Testis (tissue), 3 donors: Measurements from ENCODE around the gene HORMAD2. TPM values are rescaled to one million over a fixed set of nuclear protein-coding genes. Genes with fewer than 3 reads are reported as not detected.

Source experiments
- DNase-seq: peaks from one replicate; pipeline ENCODE4 v3.0.0-alpha.2; 2019
- H3K27ac ChIP-seq, 2 donors: fragments of 200-600 bp; sonication (generic); one replicate each; pipeline ENCODE4 v1.5.1; 2019
- H3K27me3 ChIP-seq: fragments of 200-600 bp; sonication (generic); one replicate; pipeline ENCODE4 v1.5.1; 2019
- H3K36me3 ChIP-seq: fragments of 200-600 bp; sonication (generic); one replicate; pipeline ENCODE4 v1.5.1; 2017; ENCODE audit warnings: low read depth; ENCODE audit errors: missing control alignments
- H3K4me1 ChIP-seq: fragments of 200-600 bp; sonication (generic); one replicate; pipeline ENCODE4 v1.5.1; 2019
- H3K4me3 ChIP-seq, 2 donors: fragments of 200-600 bp; sonication (generic); one replicate each; pipeline ENCODE4 v1.5.1; 2017 to 2019
- H3K9me3 ChIP-seq: fragments of 200-600 bp; sonication (generic); one replicate; pipeline ENCODE4 v1.5.1; 2017
- POLR2A ChIP-seq: fragments of 450-650 bp; IDR thresholded peaks from one replicate; pipeline ENCODE4 v1.6.1; 2017; ENCODE audit warnings: antibody characterized with exemption, mild to moderate bottlenecking, moderate library complexity
- WGBS, 2 donors: methylation state at CpG; one replicate each; pipeline ENCODE4 v1.1.5; 2018; 5-methylcytosine and 5-hydroxymethylcytosine counted together
- intact Hi-C: fragments of 100-400 bp; cut with DNase I; formaldehyde crosslinking; loops from one replicate; pipeline ENCODE4 v1.15.1; 2023; ENCODE audit warnings: low total_unique reads
- polyA plus RNA-seq: library from polyadenylated mRNA; stranded (reverse); fragments of 350-450 nt; fragmentation: Illumina TruSeq; extraction: RNeasy Lipid Tissue Mini Kit (QIAGEN cat#74804); gene quantifications from one replicate; pipeline ENCODE4 v1.2.3, GENCODE V29; 2014; ENCODE audit warnings: low read depth, low replicate concordance; ENCODE audit not compliant: insufficient read depth
- total RNA-seq, 2 donors: library from RNA; depleted of rRNA; stranded (reverse); fragments of >200 nt; gene quantifications; one replicate each; pipeline ENCODE4 v1.2.3, GENCODE V29; 2016
- TF ChIP-seq, protein P1 (sequence below), 3 experiments: fragments of 450-650 bp in 2 of 3; fragments of 200-600 bp in 1 of 3; sonication (generic) in 1 of 3; IDR thresholded peaks; one replicate each; pipeline ENCODE4 v1.5.1; 2016 to 2019; ENCODE audit warnings: antibody characterized with exemption in 3 of 3, mild to moderate bottlenecking in 2 of 3, moderate library complexity in 1 of 3

HORMAD2 gene
- total and polyA plus RNA-seq, 3 donors from 2014 or later: 14.7 to 45.2 (median 24.2) TPM

DNA sequence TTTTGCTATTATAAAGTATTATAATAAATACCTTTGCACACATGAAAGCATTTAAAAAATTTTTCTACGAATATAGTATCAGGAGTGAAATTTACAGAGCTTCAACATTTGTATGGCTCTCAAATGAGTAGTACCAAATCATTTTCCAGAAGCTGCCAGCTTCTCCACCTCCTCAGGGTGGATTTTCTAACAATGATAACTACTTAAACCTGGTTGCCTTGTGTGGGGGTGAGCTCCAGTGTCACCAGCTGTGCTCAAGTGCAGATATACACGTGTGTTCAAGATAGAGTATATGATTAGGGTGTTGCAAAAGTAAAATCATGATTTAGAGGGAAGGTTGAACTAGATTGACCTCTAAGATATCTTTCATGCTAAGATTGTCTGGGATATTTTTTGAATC lies 48.2 kb downstream of the HORMAD2 start:
- no peaks in the 10 kb centered on the region for H3K36me3 ChIP-seq
- 58 to 74% methylated on average over 2 of the region's 2 CpGs for WGBS, 2 donors
- TF ChIP-seq POLR2A: no peak
- TF ChIP-seq, protein P1, sequence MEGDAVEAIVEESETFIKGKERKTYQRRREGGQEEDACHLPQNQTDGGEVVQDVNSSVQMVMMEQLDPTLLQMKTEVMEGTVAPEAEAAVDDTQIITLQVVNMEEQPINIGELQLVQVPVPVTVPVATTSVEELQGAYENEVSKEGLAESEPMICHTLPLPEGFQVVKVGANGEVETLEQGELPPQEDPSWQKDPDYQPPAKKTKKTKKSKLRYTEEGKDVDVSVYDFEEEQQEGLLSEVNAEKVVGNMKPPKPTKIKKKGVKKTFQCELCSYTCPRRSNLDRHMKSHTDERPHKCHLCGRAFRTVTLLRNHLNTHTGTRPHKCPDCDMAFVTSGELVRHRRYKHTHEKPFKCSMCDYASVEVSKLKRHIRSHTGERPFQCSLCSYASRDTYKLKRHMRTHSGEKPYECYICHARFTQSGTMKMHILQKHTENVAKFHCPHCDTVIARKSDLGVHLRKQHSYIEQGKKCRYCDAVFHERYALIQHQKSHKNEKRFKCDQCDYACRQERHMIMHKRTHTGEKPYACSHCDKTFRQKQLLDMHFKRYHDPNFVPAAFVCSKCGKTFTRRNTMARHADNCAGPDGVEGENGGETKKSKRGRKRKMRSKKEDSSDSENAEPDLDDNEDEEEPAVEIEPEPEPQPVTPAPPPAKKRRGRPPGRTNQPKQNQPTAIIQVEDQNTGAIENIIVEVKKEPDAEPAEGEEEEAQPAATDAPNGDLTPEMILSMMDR (IDR thresholded peaks at IDR 0.05): no peak
- H3K4me3 ChIP-seq: no peak overlapping the region
- H3K4me1 ChIP-seq: no peaks in the 10 kb centered on the region
- intact Hi-C loops: no loop called here
- no peak overlapping the region for H3K27ac ChIP-seq
- DNase-seq: no peak
- H3K9me3 ChIP-seq: no peaks in the 10 kb centered on the region
- H3K27me3 ChIP-seq: no peaks in the 10 kb centered on the region

- WGBS, 2 donors: 96 to 100% methylated on average over 1 of the region's 1 CpG
- H3K27ac ChIP-seq: no peak overlapping the region
- H3K9me3 ChIP-seq: no peaks in the 10 kb centered on the region
- intact Hi-C loops: no loop called here
- no peaks in the 10 kb centered on the region for H3K36me3 ChIP-seq
- no peak overlapping the region for H3K4me3 ChIP-seq
- no peak for DNase-seq
- no peaks in the 10 kb centered on the region for H3K4me1 ChIP-seq
- TF ChIP-seq POLR2A: no peak
- TF ChIP-seq, protein P1 (IDR thresholded peaks at IDR 0.05): no peak
- no peaks in the 10 kb centered on the region for H3K27me3 ChIP-seq
Measured at GRCh38 chr22:30129636-30130035, 49.4 kb downstream of the HORMAD2 start.

GRCh38 chr22:30132290-30132996 lies 52.2 kb downstream of the HORMAD2 start:
- Histone ChIP-seq H3K27ac (no peak overlapping the region), H3K9me3 (no peaks in the 10 kb centered on the region), H3K4me1 (no peaks in the 10 kb centered on the region), H3K4me3 (no peak overlapping the region), H3K36me3 (no peaks in the 10 kb centered on the region), H3K27me3 (no peaks in the 10 kb centered on the region)
- DNase-seq: no peak
- intact Hi-C loops: no loop called here
- whole genome bisulfite sequencing, 2 donors: 69% methylated on average over 4 of the region's 4 CpGs
- TF ChIP-seq, protein P1 (IDR thresholded peaks at IDR 0.05): no peak
- no peak for TF ChIP-seq POLR2A

DNA sequence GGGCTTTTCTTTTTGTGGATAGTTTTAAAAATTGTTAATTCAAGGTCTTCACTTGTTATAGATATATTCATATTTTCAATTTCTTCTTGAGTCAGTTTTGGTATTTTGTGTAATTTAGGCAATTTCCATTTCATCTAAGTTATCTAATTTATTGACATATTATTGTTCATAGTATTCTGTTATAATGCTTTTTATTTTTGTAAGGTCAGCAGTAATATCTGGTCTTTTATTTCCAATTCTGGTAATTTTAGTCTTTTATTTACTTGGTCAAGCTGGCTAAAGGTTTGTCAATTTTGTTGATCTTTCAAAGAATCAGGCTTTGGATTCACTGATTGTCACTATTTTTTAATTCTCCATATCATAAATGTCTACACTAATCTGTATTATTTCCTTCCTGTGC lies 60.1 kb downstream of the HORMAD2 start:
- H3K4me3 ChIP-seq: no peak overlapping the region
- H3K27ac ChIP-seq: no peak overlapping the region
- no peaks in the 10 kb centered on the region for H3K4me1 ChIP-seq
- H3K9me3 ChIP-seq: no peaks in the 10 kb centered on the region
- intact Hi-C loops: no loop called here
- TF ChIP-seq, protein P1 (IDR thresholded peaks at IDR 0.05): no peak
- TF ChIP-seq POLR2A: no peak
- DNase-seq: no peak
- H3K36me3 ChIP-seq: no peaks in the 10 kb centered on the region
- H3K27me3 ChIP-seq: no peaks in the 10 kb centered on the region

DNA sequence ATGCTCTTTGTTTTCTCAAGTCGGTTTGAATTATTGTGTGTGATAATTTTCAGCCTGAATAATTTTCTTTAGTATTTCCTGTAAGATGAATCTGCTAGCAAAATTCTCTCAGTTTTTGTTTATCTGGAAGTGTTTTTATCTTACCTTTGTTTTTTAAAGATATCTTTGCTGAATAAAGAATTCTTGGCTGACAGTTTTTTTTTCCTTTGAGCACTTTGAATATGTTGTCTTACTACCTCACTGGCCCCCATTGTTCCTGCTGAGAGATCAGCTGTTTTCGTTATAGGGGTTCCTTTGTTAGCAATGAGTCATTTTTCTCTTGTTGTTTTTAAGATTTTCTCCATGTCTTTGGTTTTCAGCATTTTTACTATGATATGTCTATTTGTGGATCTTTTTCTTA lies 63.0 kb downstream of the HORMAD2 start:
- no peaks in the 10 kb centered on the region for H3K36me3 ChIP-seq
- no peaks in the 10 kb centered on the region for H3K4me1 ChIP-seq
- intact Hi-C loops: no loop called here
- H3K4me3 ChIP-seq: no peak overlapping the region
- TF ChIP-seq POLR2A: no peak
- TF ChIP-seq, protein P1 (IDR thresholded peaks at IDR 0.05): no peak
- WGBS, 2 donors: 89 to 96% methylated on average over 2 of the region's 2 CpGs
- H3K27ac ChIP-seq: no peak overlapping the region
- no peak for DNase-seq
- no peaks in the 10 kb centered on the region for H3K9me3 ChIP-seq
- no peaks in the 10 kb centered on the region for H3K27me3 ChIP-seq
